Omental fat pad (tissue), 4 donors: Measurements from ENCODE around the gene WDR70. TPM values are rescaled to one million over a fixed set of nuclear protein-coding genes. Genes with fewer than 3 reads are reported as not detected.

Experiments
- ATAC-seq: fragments of 150-250 bp; one replicate; pipeline ENCODE4 v1.9.1; 2016; ENCODE audit warnings: mild to moderate bottlenecking, moderate library complexity; ENCODE audit not compliant: low FRiP score
- DNase-seq: peaks from one replicate; pipeline ENCODE4 v3.0.0-alpha.2; 2019; ENCODE audit warnings: low spot score
- total RNA-seq, 4 donors: library from RNA; depleted of rRNA; stranded (reverse); fragments of >200 nt; gene quantifications; one replicate each; pipeline ENCODE4 v1.1.0, GENCODE V29; 2016
- TF ChIP-seq, protein P1 (sequence below), 3 donors: fragments of 450-650 bp; IDR thresholded peaks; one replicate each; pipeline ENCODE4 v1.5.1; 2016 to 2017; ENCODE audit warnings: antibody characterized with exemption in 3 of 3, mild to moderate bottlenecking in 3 of 3, moderate library complexity in 2 of 3

WDR70 gene
- total RNA-seq, 4 donors from 2014 or later = 17.4 to 37.7 (median 24.0) TPM

GRCh38 chr5:37494756-37495155 lies 115.6 kb downstream of the WDR70 start:
- TF ChIP-seq, protein P1, sequence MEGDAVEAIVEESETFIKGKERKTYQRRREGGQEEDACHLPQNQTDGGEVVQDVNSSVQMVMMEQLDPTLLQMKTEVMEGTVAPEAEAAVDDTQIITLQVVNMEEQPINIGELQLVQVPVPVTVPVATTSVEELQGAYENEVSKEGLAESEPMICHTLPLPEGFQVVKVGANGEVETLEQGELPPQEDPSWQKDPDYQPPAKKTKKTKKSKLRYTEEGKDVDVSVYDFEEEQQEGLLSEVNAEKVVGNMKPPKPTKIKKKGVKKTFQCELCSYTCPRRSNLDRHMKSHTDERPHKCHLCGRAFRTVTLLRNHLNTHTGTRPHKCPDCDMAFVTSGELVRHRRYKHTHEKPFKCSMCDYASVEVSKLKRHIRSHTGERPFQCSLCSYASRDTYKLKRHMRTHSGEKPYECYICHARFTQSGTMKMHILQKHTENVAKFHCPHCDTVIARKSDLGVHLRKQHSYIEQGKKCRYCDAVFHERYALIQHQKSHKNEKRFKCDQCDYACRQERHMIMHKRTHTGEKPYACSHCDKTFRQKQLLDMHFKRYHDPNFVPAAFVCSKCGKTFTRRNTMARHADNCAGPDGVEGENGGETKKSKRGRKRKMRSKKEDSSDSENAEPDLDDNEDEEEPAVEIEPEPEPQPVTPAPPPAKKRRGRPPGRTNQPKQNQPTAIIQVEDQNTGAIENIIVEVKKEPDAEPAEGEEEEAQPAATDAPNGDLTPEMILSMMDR (IDR thresholded peaks at IDR 0.05) = no peak
- ATAC-seq (no peak), DNase-seq (no peak)

- ATAC-seq (no peak), DNase-seq (no peak)
- TF ChIP-seq, protein P1 (IDR thresholded peaks at IDR 0.05) = no peak
Observed at GRCh38 chr5:37495210-37495609, 116.1 kb downstream of the WDR70 start.

GRCh38 chr5:37495668-37496347 lies 116.7 kb downstream of the WDR70 start:
- no peak for ATAC-seq
- DNase-seq = no peak
- TF ChIP-seq, protein P1 (IDR thresholded peaks at IDR 0.05) = no peak

- DNase-seq (no peak), ATAC-seq (no peak)
- TF ChIP-seq, protein P1 (IDR thresholded peaks at IDR 0.05) = no peak
Observed at GRCh38 chr5:37496902-37497445, 117.9 kb downstream of the WDR70 start.

DNA sequence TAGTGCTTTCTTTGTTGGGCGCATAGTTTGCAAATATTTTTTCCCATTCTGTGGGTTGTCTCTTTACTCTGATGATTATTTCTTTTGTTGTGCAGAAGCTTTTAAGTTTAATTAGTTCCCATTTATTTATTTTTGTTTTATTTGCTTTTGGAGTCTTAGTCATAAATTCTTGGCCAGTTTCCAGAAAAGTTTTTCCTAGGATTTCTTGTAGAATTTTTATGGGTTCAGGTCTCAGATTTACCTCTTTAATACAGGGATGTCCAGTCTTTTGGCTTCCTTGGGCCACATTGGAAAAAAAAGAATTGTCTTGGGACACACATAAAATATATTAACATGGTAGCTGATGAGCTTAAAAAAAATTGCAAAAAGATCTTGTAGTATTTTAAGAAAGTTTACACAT lies 122.0 kb downstream of the WDR70 start:
- DNase-seq (no peak), ATAC-seq (no peak)
- TF ChIP-seq, protein P1 (IDR thresholded peaks at IDR 0.05) = no peak

DNA sequence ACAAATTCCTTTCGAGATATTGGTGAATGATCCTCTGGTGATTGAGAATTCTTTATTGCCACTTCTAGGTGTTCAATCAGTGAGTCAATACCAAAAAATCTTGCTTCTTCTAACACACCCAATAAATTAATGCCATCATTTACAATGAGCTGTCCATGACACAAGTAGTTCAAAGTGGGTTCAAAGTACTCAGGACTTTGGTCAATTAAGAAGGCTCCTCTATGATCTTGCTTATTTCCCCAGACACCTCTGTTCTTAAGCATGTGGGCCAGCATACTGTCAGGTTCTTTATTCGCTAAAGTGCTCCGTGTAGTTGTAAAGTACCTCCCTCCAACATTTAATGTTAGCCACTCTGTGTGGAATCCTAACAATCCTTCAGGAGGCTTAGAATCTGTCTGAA lies 127.1 kb downstream of the WDR70 start:
- no peak for DNase-seq
- TF ChIP-seq, protein P1 (IDR thresholded peaks at IDR 0.05) = no peak
- no peak for ATAC-seq

- TF ChIP-seq, protein P1 (IDR thresholded peaks at IDR 0.05) = no peak
- no peak for ATAC-seq
- DNase-seq = no peak
Observed at GRCh38 chr5:37506722-37507121, 127.6 kb downstream of the WDR70 start.
